Ishikawa (cell line): Measurements from ENCODE around the gene PIP5K1C.

Source experiments
- EGR1 ChIP-seq: IDR thresholded peaks from 2 replicates; pipeline ENCODE4 v1.6.1; 2012
- EP300 ChIP-seq: IDR thresholded peaks from 2 replicates; pipeline ENCODE4 v1.6.1; 2012; ENCODE audit warnings: borderline replicate concordance
- NFIC ChIP-seq: IDR thresholded peaks from 2 replicates; pipeline ENCODE4 v1.6.1; 2012
- RAD21 ChIP-seq: IDR thresholded peaks from 2 replicates; pipeline ENCODE4 v1.6.1; 2012; ENCODE audit warnings: low read depth
- TAF1 ChIP-seq: IDR thresholded peaks from 2 replicates; pipeline ENCODE4 v1.6.1; 2012; ENCODE audit warnings: low read depth, mild to moderate bottlenecking
- TF ChIP-seq, protein P1 (sequence below): IDR thresholded peaks from 2 replicates; pipeline ENCODE4 v1.6.1; 2012
- TF ChIP-seq, protein P2 (sequence below): IDR thresholded peaks from 2 replicates; pipeline ENCODE4 v1.6.1; 2012

- TF ChIP-seq EP300 = no peak
- TF ChIP-seq TAF1 = no peak
- TF ChIP-seq, protein P1, sequence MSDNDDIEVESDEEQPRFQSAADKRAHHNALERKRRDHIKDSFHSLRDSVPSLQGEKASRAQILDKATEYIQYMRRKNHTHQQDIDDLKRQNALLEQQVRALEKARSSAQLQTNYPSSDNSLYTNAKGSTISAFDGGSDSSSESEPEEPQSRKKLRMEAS = no peak
- TF ChIP-seq, protein P2, sequence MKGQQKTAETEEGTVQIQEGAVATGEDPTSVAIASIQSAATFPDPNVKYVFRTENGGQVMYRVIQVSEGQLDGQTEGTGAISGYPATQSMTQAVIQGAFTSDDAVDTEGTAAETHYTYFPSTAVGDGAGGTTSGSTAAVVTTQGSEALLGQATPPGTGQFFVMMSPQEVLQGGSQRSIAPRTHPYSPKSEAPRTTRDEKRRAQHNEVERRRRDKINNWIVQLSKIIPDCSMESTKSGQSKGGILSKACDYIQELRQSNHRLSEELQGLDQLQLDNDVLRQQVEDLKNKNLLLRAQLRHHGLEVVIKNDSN = no peak
- TF ChIP-seq NFIC = no peak
- TF ChIP-seq RAD21 = no peak
- TF ChIP-seq EGR1 = no peak
Measured at GRCh38 chr19:3674784-3675543, 25.3 kb downstream of the PIP5K1C start.
